ENCODE results near the gene AOPEP.

AOPEP gene, protein sequence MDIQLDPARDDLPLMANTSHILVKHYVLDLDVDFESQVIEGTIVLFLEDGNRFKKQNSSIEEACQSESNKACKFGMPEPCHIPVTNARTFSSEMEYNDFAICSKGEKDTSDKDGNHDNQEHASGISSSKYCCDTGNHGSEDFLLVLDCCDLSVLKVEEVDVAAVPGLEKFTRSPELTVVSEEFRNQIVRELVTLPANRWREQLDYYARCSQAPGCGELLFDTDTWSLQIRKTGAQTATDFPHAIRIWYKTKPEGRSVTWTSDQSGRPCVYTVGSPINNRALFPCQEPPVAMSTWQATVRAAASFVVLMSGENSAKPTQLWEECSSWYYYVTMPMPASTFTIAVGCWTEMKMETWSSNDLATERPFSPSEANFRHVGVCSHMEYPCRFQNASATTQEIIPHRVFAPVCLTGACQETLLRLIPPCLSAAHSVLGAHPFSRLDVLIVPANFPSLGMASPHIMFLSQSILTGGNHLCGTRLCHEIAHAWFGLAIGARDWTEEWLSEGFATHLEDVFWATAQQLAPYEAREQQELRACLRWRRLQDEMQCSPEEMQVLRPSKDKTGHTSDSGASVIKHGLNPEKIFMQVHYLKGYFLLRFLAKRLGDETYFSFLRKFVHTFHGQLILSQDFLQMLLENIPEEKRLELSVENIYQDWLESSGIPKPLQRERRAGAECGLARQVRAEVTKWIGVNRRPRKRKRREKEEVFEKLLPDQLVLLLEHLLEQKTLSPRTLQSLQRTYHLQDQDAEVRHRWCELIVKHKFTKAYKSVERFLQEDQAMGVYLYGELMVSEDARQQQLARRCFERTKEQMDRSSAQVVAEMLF

DNA sequence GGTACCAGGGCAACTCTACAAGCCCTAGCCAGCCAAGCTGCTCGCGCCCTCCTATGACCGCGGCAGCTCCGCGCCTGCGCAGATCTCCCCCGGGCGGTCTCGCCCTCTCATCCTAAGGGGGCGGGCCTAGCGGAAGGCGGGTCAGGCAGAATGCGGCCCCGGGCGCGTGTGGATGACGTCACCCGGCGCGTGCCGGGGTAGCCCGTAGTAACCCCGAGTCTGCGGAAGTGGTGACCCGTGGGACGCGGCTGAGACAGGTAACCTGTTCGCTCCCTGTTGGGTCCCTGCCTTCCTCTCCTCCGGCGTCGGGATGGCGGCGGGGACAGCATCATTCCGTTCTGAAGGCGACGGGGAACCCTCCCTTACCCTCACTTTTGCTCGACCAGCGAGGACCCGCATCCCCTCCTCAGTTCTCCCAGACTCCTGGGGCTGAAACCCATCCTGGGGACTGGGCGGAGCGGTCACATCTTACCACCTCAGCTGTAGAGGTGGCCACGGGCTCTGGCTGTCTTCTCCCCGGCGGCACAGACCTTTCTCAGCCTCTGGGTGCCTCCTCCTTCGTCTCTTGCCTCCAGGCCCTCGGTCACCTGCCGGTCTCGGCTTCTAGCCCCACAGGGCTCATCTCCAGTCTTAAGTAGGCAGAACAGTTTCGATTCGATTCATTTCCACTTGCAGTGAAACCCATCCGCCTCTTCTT lies at the start of gene AOPEP:
Gene AOPEP (plus strand): TSS at position 205 of the 697 bp plus-strand sequence. CDS start 33,085 bp downstream, outside the sequence.
- peak; percentile 98 for DNase-seq

DNA sequence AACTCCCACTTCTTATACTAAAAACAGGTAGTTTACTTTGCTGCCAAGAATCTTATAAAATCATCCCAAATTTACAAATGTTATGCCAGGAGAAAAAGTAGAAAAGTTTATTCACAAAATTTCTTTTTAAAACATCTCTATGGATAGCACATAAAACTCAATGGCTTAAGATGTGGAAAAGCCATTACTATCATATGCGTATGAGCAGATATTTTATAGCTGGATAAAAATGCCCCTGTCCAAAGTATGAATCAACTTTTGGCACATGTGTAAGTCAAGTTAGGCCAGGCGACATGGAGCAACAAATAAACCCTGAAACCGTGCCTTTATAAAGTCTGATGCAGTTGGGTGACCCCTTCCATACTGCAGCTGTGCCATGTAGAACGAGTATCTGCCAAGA lies 48.6 kb upstream of the AOPEP start:
- DNase-seq = peak; percentile 73

DNA sequence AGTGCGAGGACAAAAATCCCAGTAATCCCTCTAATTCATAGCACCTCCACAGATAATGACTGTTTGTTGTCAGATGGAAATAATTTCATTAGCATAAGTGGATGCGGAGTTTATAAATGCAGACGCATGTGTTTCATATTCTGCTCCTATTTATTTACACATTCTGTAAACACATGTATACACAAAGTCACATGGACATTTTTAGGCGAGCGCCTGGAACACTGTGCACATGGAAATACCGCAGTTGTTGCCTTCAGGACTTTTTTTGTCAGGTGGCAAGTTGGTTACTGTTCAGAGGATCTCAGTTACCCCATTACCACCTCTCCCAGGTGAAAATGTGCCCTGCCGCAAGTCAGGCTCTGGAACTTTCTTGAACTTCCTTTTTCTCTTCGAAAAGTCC lies 46.9 kb upstream of the AOPEP start:
- no peak for DNase-seq

DNA sequence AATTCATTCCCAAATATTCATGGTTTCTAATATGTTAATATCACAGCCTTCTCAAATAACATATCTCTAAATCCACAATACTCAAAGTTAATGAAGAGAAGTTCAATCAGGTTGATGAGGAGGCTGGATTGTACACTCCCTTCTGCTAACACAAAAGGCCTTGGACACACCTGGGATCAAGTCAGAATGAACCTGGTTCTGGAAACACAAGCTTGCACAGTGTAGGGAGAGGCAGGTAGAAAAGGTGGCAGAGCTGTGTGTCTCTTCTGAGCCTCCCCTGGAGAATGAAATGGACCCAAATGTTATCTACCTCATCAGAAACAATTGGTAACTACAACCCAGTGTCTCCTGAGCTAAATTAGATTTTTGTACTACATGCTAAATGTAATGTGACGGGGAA lies 46.5 kb upstream of the AOPEP start:
- no peak for DNase-seq

DNA sequence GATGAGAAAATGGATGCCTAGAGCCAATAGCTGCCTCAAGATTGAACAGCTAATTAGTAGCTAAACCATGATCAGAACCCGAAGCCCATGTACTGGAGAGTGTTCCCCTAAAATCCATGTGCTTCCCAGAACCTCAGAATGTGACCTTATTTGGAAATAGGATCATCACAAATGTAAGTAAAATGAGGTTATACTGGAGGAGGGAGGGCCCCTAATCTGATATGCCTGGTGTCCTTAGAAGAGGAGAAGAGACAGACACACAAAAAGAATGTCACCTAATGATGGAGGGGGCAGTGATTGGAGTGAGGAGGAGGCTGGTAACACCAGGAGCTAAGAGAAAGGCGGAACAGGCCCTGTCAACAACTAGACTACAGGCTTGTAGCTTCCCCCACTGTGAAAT lies 45.9 kb upstream of the AOPEP start:
- no peak for DNase-seq

DNA sequence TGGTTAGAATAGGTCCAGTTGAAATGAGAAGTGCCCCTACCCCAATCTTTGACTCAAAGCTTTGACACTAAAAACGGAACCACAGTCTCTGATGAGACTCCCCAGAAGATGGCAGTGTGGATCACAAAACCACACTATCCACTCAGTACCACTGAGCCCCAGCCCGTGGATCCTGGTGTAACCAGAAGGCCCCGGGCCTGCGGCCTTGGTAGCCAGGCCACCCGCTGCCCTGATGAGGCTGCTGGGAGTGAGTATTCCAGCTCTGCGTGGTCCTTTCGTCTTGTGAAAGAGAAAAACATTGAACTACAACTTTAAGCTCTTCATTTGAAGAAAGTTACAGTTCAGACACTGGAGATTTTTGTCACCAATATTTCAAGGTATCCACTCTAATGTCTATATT lies 45.0 kb upstream of the AOPEP start:
- DNase-seq = peak; percentile 80

DNA sequence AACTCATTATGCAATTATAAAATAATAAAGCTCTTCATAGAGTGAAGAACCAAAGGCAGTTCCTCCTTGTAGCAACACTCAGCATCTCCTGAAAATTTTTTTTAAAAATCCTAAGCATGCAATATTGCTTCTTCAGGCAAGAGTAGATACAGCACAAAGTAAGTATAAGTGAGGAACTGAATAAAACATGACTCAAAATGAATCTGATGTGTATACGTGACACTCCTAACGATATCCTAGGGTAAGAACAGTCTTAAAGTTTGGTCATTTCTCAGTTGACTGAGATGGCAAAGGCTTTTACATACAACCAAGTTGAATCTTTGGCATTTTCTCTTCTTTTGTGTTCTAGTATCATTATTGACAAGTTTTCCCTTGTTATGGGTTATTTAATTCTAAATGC lies 41.1 kb upstream of the AOPEP start:
- no peak for DNase-seq

DNA sequence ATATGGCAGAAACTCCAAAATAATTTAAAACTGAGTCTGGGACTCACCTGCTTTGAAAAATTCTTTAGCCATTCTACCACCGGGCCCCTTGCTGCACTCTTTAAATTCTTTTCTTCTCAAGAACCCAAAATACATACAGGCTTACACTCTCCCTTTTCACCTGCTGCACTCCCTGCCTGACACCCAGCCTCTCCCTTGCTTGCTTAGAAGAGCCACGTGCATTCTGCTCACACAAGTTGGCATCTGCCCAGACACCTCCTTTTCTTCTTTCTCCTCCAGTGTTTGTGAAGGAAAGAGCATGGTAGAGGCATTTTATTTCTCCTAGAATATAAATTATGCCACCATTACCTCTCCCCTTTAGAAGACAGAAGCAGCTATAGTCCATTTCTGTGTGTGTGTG lies 39.0 kb upstream of the AOPEP start:
- DNase-seq = no peak

DNA sequence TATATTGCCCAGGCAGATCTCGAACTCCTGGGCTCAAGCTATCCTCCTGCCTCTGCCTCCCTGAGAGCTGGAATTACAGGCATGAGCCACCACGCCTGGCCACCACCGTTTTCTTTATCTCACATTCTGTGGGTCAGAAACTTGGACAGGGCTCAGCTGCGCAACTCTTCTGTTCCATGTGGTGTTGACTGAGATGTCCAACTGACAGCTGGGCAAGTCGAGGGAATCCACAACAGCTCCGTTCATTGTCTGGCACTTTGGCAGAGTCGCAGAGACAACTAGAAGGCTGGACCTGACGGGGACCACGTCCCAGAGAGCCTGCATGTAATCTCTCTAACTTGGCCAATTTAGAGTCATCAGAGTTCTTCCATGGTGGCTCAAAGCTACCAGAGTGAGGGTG lies 36.2 kb upstream of the AOPEP start:
- DNase-seq = no peak

DNA sequence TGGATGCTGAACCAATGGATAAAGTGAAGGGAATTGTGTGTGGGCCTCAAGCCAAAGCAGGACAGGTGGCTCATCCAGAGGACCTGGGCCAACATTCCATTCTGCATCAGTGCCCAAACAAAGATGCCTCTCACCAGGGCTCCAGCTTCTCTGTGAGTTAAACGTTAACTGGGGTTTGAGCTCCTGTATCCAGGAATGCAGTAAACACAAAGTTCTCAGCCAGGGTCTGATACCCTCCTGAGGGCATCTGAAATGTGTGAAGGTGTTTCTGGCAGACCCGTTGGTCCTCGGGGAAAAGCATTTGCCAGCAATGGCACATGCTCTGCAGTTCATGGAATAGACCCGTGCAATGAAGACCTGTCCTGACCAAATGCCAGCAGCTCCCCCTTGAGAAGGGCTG lies 33.9 kb upstream of the AOPEP start:
- DNase-seq = no peak

DNA sequence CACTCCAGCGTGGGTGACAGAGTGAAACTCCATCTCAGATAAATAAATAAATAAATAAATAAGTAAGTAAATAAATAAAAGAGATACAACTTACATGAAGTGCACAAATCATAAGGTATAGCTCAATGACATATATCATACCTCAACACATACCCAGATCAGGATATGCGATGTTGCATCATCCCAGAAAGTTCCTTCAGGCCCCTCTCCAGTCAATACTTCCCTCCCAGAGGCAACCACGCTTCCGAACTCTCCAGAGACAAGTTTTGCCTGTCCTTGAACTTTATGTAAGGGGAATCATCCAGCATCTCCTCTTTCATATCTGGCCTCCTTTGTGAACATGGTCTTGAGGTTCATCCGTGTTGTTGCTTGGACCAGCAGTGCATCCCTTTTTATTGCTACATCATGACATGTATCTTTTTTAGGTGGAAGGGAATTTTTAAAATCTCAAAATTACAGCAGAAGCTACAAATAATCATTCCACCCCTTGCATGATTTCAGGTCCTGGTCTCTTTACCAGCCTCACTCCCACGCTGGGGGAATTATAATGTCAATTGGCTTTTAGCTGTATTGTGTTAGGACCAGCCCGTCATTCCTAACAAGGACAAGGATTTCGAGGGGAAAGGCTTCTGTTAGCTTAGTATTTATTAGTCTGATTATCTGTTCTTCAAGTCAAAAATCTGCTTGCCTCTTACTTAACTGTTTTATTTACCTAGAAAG lies 32.9 kb upstream of the AOPEP start:
- DNase-seq = no peak

DNA sequence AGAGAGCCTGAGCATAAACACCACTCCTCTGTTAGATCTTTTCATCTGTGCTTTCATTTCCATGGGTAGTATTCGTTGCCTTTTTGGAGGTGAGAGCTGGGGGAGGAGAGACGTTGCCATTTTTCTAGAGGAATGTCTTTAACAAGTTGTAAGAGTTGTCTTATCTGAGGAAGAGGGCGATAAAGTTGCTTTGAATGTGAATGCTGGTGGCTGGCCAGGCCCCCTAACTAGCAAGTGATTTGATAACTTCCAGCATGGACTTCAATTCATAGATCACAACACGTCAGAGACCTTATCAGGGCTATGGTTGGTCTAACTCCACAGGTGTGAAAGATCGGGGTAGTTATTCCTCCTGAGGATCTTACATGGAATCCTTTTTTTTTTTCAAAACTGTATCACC lies 30.0 kb upstream of the AOPEP start:
- no peak for DNase-seq

DNA sequence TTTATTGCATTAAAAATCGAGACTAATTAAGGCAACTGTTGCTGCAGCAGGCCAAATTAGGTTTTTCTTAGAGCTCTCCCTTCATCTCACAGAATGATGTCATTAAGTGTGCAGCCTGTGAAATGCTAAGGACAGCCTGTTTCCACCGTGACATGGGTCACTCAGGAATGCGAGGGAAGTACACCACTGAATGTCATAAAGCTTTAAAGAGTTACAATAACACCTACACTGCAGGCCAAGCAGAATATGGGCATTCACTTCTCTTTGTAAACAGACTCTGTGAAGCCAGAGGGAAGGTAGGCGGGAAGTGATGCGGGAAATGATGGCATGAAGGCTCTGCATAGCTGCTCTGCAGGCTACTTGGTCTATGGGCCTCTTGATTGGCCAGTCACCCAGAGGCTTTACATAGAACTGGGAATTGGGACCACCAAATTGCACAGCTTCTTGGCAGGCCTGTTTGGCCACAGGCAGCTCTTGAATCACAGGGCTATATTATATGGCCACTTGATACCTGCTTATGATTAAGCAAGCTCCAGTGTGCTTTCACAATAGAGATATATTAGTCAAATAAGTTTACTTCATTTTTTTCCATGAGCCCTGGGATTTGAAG lies 28.4 kb upstream of the AOPEP start:
- DNase-seq = peak; percentile 36

DNA sequence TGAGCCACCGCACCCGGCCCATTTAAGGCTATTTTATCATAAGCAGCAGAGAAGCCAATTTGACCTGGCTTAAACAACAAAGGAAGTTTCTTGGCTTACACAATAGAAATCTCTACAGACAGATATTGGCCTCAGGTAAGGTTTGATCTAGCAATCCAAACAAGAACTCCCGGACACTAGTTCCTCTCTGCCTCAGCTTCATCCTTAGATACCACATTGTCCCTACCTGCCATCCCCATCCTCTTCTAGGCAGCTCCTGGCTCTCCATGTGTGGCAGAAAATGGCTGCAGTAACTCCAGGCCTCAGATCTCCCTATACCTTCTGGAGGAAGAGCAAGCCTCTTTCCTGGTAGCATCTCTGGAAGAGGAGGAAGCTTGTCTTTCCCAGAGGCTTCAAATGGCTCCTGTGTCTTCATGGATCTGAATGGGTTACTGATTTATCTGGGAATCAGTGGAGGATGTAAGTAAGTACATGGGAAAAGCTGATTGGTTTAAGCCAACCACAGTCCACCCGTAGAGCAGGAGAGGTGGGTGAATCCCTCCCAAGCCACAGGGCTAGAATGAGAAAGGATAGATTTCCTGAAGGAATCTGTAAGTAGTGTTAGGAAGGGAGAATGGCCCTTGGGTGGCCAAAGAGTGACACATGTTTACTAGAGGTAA lies 26.7 kb upstream of the AOPEP start:
- no peak for DNase-seq

DNA sequence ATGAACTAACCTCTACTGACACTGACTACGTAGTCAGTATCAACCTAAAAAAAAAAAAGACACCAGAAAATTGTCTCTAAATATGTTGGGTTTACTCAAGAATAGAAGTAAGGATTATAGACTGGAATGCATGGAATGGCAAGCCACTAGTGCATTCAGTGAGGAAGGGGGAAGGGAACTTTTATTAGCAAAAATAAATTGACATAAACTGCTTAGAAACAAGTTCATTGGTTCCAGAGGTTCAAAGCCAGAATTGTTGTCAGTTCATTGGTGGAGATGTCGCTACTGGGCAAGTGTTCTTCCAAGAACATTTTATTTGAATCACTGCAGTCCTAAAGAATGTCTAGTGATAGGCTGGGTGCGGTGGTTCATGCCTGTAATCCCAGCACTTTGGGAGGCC lies 26.1 kb upstream of the AOPEP start:
- no peak for DNase-seq

DNA sequence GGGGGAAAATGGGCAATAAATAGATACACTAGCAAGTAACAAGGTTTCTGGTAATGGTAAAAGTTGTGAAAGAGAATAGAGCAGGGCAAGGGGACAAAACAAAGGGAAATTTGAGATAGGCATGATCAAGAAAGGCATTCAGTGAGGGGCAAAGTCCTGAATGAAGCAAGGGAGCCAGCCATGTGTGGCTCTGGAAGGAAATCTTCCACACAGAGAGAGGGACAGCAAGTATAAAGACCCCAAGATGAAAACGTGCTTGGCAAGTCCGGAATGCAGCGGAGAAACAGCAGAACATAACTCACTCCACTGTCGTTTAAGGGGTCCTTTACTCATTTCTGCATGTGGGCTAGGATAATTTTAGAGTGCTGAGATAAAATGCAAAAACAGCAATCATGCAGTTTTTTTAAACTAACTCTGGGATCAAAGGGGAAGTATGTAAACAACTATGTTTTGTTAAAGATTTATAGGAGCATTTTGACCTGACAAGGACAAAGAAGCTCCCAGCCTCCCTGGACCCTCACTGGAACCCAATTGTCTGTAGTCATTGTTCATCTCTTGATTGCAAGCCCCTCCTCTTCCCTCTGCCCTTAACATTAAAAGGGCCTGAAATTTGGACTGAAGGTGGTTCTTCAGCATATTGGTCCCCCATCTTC lies 22.9 kb upstream of the AOPEP start:
- no peak for DNase-seq

DNA sequence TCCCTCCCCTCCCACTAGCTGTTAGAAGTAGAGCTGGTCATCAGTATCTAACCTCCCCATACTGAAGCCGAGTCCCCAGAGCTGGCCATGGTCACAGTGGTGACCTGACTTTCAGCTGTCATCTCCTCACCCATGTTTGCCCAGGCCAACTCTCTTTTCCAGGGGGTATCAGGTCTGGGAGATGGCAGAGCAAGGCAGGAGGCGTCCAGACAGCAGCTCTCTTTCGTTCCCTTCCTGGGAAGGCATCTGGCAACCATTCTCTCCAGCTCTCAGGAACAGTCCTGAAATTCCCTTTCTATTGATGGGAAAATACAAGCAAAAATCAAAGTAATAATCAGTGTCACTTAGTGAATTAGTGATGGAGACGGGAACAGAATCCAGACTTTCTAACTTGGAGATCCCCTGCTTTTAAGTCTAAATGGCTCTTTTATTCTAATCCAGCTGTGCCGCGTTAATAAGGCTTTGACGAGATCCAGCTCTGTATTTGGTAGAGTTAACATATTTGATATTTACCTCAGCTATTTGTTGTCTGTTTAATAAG lies 21.3 kb upstream of the AOPEP start:
- DNase-seq = no peak

DNA sequence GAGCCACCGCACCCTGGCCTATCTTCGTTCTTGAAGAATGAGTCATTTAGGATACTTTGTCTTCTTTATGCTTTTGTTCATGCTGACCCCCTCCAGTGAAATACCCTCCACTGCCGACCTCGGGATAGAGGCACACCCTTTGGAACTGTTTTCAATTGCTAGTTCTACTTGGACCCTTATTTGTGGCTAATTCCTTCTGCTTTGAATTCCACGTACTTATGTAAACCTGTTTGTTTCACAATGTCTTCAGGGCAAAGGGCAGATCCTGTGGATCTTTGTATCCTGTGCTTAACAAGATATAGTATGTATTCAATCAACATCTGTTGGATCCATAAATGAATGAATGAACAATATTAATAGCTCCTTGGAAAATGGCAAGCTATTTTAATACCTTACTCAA lies 19.6 kb upstream of the AOPEP start:
- no peak for DNase-seq

DNA sequence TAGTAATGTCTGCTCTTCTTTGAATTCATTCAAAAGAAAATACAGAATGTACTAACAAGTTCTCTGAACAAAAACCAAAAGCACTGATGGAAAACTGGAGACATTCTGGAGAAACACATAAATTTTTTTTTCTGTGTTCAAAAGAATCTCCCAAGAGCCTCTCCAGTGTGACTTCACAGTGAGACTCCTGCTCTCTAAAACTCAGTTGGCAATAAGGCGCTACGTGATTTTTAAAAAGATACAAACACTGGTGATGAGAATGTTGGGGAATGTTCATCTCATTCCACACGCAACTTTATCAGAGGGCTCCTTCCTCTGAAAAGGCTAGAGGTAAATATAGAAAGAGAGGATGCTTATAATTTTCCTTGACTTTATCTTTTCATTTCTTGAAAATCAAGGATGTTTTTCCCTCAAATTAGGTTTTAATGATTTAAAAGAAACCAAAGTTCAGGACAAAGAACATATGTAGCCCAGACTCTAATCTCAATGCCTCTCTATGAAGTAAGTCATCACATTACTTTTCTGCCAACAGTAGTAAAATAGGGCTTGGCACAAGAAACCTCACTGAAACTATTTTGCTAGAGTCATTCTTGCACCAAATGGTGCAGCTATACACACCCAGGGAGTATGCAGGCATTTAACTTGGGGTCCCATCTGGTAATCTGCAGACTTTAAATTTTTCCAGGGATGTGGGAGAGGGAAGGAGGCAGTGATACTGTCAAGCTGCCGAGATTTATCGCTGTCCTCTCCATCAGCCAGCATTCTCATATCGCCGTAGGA lies 12.9 kb upstream of the AOPEP start:
- no peak for DNase-seq

DNA sequence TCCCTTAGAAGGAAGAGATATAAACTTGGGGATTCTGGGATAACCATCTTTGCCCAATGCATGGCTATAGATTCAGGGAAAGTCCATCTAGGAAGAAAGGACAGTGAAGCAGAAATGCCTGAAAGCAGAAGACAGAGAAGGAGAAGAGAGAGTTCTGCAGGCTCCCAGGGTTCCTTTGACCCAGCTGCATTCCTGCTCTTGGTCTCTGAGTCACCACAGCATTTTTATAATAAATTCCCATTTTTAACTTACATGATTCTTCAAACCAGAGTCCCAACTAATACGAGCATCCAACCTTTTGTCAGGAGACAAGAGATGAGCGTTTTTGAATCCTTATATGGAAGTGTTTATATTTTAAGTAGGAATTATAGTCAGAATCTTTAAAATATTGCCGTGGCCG lies 12.0 kb upstream of the AOPEP start:
- DNase-seq = no peak

Measured in femur (tissue), 1 donor.